ENCODE measurements around the gene LRRC8A. TPM values are rescaled to one million over a fixed set of nuclear protein-coding genes. Genes with fewer than 3 reads are reported as not detected.

LRRC8A gene
- total RNA-seq, 1 experiment from 2014 or later, result 36.7 TPM

- DNase-seq (ENCODE audit: low read depth), result no peak
Measured at GRCh38 chr9:128901379-128901778, 19.4 kb downstream of the LRRC8A start.

- DNase-seq (ENCODE audit: low read depth), result no peak
Measured at GRCh38 chr9:128901822-128902221, 19.9 kb downstream of the LRRC8A start.

DNA sequence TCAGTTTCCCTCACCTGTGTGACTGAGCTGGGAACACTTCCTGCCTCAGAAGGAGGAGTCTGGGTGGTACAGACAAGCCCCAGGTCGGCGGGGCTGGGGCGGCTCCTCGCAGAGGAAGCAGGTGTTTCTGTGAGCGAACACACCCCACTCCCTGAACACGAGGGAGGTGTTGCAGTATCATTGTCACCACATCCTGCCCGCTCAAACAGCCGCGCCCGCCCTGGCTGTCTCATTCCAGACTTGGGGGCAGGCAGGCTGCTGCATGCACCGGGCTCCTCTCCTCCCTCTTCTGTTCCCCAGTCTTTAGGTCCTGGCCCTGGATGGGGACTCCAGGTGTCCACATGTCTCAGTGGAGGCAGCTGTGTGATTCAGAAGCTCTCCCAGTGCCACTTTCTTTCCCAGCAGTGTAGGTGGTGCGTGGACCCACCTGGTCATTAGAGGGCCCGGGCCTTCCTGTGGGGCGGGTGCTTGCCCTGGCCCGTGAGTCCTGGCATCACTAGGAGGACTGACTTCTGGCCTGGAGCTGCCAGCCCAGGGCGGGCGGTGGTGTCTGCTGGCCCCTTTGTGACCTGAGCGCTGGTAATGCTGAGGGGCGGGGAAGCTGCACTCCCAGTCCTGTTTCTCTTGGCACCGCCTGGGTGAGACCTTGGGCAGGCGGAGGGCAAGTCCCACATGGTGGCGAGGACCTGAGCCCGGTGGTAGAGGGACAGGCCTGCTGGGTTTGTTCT, 20.6 kb downstream of the LRRC8A start:
- peak; percentile 67 for DNase-seq (ENCODE audit: low read depth)

DNA sequence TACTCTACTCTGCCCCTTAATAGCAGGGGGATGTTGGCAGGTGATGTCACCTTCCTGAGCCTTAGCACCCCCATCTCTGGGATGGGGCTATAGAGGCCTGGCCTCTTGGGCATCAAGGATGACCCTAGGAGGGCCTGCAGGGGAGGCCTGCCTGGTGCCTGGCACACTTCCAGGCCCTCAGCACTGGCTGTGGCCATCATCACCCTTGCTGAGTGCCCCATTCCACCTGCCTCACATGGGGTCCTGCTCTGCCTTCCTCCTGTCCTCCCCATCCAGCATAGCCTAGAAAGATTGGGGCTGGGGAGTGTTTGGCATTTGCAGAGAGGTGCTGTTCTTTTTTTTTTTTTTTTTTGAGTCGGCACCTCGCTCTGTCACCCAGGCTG, 21.1 kb downstream of the LRRC8A start:
- DNase-seq (ENCODE audit: low read depth), result no peak

DNA sequence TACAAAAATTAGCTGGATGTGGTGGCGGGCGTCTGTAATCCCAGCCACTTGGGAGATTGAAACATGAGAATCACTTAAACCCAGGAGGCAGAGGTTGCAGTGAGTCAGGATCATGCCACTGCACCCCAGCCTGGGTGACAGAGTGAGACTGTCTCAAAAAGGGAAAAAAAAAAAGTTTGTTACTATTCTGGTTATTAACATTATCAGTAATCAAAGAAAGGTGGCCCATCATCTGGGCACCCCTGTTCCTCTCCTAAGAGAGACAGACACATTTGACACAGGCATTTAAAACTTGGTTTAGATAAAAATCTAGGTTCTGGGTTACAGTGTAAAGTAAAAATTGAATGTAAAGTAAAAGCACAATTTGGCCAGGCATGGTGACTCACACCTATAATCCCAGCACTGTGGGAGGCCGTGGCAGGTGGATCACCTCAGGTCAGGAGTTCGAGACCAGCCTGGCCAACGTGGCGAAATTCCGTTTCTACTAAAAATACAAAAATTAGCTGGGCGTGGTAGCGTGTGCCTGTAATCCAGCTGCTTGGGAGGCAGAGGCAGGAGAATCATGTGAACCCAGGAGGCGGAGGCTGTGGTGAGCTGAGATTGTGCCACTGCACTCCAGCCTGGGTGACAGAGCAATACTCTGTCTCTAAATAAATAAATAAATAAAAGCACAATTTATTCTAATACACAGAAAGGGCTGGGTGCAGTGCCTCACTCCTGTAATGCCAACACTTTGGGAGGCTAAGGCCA, 22.1 kb downstream of the LRRC8A start:
- peak; percentile 68 for DNase-seq (ENCODE audit: low read depth)

GRCh38 chr9:128905964-128906363, 24.0 kb downstream of the LRRC8A start:
- no peak for DNase-seq (ENCODE audit: low read depth)

DNA sequence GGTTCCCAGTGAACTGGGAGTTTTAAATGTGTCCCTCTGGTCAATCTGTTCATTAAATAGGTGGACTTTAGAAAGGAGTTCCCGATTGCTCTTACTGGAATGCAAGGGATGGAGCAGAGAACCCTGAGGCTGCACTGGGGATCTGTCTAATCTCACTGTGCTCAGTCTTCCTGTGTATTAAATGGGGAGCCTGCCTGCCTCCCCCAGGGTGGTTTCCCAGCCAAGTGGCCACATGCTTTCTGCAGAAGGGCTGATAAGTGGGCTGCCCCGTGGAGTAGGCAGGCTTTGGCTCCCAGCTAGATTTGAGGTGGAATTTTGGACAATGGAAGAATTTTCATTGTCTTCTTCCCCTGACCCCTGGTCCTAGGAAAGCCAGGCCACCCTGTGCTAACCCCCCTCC, 24.8 kb downstream of the LRRC8A start:
- DNase-seq (ENCODE audit: low read depth), result no peak

DNA sequence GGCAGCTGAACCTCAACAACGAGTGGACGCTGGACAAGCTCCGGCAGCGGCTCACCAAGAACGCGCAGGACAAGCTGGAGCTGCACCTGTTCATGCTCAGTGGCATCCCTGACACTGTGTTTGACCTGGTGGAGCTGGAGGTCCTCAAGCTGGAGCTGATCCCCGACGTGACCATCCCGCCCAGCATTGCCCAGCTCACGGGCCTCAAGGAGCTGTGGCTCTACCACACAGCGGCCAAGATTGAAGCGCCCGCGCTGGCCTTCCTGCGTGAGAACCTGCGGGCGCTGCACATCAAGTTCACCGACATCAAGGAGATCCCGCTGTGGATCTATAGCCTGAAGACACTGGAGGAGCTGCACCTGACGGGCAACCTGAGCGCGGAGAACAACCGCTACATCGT, 26.4 kb downstream of the LRRC8A start:
- DNase-seq (ENCODE audit: low read depth), result no peak

DNA sequence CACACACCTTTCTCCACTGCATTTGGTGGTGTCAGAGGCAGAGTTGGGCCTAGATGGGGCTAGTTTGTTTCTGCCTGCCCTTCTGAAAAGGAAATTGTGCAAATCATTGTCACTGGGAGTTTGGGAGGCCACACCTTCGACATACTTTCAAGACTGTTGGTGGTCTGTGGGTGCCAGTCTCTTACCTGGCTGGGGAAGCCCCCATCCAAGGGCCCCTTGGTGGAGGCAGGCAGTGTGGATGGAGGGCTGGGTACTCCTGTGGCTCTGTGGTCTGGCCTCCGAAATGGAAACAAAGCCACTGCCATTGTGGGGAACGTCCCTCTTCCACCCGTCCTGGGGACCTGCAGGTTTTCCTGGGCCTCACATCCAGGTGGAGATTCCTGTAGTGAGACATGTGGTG, 27.9 kb downstream of the LRRC8A start:
- no peak for DNase-seq (ENCODE audit: low read depth)

DNA sequence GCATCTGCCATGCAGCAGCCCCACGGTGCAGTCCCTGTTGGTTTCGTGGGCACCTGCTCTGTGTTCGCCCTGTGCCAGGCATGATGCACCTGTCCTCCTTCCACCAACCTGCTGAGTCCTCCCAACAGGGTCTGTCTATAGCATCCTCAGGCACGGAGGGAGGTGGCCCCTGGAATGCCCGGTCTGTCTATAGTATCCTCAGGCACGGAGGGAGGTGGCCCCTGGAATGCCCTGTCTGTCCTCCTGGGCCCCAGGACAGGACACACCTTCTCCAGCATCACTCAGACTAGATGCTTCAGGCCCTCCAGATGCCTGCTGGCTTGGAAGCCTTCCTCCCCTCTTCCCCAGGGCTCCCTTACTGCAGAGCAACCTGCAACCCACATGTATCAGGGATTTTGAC, 29.0 kb downstream of the LRRC8A start:
- DNase-seq (ENCODE audit: low read depth), result no peak

DNA sequence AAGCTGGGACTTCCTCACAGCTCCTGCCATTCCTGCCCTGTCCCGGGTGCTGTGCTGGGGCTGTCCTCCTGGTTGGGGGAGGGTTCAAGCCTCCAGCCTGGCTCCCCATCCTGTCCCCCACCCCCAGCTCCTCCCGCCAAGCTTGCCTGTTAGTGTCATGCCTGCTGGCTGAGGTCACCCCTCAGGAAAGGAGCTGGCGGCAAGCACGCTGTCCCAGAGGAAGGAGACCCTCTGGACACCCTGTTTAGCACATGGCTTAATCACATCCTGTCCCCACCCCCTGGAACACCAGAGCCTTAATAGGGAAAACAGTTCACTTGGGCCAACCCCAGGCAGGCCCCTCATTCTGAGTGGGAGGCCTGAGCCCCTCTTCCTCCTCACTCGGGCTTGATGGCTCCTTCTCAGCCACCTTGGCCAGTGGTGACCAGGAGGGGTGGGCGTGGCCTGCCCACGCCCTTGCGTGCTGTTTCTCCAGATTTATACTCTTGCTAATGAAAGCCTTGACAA, 29.6 kb downstream of the LRRC8A start:
- peak; percentile 93 for DNase-seq (ENCODE audit: low read depth)

DNA sequence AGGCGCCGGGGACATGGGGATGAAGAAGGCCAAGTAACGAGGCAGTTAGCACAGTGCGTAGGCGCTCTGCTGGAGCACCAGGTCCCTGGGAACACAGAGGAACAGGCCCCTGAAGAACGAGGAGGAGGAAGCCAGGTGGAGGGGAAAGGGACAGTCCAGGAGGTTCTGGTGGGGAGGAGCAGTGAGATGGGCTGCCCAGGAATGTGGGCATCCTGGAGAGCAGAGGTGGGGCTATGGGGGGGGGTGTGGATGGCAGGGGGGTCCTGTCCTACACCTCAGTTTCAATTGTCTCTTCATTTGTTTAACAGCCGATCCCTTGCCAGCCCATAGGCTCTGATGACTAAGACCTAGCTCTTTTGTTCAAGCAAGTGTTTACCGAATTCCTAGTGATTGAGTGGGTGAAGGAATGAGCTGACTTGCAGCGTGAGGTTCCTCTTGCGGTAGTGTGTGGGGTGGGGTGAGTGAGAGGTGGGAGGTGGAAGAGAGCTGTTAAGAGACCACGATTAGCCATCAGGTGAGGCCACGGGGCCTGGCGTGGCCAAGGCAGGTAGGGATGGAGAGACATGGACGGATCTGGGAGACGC, 30.4 kb downstream of the LRRC8A start:
- peak; percentile 91 for DNase-seq (ENCODE audit: low read depth)

DNA sequence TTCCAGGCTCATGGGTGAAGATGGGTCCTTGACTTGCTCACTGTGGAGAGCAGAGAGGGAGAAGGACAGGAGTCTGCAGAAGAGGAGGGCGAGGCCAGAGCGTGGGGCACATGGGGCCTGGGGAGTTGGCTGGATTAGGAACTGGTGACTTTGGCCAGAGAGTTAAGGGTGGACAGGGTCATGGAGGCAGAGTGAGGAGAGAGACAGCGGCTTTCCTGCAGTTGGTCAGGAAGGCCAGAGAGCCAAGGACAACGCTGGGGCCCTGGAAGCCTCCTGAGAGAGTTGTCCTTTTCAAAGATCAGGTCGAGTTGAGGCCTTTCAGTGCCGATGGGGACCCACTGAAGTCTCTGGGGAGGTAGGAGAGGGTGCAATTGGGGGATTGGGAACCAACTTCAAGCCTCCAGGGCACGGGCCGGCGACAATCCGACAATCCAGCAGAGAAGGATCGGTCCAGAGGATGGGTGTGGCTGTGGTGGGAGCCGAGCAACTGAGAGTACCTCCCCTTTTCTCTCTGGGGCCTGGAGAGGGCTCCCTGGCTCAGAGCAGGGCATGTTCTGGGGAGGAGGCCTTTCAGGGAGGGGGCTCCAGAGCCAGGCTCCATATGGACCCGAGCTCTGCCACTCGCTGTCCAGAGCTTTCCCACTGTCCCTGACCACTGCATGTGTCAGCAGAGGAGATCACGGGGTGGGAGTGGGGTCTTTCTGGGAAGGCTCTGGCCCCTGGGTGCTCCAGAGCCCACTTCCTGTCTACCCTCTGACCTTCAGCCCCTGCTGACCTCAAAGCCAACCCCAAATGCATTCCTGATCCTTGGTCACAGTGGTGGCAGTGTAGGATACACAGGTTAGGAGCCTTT, 31.3 kb downstream of the LRRC8A start:
- no peak for DNase-seq (ENCODE audit: low read depth)

DNA sequence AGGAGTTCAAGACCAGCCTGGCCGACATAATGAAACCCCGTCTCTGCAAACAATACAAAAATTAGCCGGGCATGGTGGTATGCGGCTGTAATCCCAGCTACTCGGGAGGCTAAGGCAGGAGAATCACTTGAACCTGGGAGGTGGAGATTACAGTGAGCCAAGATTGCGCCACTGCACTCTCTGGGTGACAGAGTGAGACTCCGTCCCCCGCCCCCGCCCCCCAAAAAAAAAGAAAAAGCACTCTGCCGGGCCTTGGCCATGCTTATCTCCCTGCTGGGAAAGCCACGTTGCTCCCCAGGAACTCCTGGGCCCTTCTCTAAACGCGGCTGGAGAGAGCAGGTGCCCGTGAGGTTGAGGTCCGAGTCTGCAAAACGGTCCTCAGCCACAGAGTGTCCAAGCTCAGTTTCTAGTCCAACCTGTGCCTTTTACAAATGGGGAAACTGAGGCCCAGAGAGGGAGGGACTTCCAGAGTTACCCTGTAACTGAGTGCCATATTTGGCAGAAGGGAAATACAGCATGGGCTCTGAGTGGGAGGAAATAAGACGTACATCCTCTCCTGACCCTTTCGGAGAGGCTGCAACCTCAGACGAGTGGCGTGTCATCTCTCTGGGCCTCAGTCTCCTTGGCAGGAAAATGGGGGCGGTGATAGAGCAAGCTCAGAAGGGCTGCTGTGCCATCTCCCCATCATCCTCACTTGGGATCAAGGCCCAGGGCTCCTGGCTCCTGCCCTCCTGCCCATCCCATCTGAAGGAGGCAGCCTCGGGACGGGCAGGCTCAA, 32.3 kb downstream of the LRRC8A start:
- no peak for DNase-seq (ENCODE audit: low read depth)

DNA sequence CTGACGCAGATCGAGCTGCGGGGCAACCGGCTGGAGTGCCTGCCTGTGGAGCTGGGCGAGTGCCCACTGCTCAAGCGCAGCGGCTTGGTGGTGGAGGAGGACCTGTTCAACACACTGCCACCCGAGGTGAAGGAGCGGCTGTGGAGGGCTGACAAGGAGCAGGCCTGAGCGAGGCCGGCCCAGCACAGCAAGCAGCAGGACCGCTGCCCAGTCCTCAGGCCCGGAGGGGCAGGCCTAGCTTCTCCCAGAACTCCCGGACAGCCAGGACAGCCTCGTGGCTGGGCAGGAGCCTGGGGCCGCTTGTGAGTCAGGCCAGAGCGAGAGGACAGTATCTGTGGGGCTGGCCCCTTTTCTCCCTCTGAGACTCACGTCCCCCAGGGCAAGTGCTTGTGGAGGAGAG, 34.3 kb downstream of the LRRC8A start:
- no peak for DNase-seq (ENCODE audit: low read depth)

DNA sequence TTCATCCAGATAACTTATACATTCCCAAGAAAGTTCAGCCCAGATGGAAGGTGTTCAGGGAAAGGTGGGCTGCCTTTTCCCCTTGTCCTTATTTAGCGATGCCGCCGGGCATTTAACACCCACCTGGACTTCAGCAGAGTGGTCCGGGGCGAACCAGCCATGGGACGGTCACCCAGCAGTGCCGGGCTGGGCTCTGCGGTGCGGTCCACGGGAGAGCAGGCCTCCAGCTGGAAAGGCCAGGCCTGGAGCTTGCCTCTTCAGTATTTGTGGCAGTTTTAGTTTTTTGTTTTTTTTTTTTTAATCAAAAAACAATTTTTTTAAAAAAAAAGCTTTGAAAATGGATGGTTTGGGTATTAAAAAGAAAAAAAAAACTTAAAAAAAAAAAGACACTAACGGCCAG, 34.8 kb downstream of the LRRC8A start:
- DNase-seq (ENCODE audit: low read depth), result no peak

DNA sequence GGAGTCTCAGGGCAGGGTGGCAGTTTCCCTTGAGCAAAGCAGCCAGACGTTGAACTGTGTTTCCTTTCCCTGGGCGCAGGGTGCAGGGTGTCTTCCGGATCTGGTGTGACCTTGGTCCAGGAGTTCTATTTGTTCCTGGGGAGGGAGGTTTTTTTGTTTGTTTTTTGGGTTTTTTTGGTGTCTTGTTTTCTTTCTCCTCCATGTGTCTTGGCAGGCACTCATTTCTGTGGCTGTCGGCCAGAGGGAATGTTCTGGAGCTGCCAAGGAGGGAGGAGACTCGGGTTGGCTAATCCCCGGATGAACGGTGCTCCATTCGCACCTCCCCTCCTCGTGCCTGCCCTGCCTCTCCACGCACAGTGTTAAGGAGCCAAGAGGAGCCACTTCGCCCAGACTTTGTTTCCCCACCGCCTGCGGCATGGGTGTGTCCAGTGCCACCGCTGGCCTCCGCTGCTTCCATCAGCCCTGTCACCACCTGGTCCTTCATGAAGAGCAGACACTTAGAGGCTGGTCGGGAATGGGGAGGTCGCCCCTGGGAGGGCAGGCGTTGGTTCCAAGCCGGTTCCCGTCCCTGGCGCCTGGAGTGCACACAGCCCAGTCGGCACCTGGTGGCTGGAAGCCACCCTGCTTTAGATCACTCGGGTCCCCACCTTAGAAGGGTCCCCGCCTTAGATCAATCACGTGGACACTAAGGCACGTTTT, 35.4 kb downstream of the LRRC8A start:
- no peak for DNase-seq (ENCODE audit: low read depth)

DNA sequence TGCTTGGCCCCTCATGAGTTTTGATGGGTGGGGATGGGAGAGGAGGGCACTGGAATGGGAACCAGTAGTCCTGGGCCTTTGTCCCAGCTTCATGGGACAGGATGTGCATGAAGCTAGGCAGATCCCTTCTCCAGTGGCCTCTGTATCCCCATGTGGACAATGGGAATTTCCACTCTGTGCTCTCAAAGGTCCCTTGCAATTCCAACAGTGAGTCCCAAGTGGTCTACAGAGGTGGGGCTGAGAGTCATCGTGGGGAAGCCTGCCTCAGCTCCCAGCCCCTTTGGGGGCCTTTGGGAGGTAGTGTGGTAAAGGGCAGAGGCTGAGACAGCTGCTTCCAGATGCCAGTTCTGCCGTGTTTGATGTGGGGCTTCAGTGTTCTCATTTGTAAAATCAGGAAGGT, 37.0 kb downstream of the LRRC8A start:
- DNase-seq (ENCODE audit: low read depth), result no peak

DNA sequence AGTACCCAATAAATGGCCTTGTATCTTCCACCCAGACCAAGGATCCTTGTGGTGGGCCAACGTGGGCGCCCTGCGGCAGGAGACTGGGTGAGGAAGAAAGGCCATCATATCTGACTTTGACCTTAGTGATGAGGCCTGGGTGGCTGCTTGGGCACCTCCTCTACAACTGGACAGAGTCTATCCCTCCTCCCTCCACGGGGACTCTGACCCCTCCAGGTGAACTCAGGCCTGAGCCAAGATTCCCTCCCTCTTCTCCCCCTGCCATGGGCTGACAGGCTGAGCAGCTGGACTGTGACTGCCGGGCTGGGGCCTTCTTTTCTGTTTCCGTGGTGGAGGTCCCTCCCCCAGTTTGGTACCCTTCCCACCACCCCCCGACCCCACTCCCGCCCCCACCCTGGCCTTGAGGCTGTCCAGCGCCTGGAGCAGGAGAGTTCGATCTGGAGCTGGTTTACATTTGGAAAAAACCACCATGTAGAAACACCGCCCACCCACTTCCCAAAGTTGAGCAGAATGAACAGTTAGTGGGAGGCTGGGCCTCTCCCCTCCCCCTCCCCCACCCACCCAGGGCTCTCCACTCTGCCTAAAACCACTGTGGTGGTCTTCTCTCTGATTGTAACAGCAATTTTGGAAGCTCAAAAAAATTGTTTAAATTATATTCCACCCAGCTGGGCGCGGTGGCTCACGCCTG, 37.6 kb downstream of the LRRC8A start:
- DNase-seq (ENCODE audit: low read depth), result no peak
